ENCODE results near the gene AP1B1. TPM values are rescaled to one million over a fixed set of nuclear protein-coding genes. Genes with fewer than 3 reads are reported as not detected.

The AP1B1 gene
- total and polyA plus RNA-seq, 2 experiments from 2014 or later = 67.4 to 68.2 TPM

DNA sequence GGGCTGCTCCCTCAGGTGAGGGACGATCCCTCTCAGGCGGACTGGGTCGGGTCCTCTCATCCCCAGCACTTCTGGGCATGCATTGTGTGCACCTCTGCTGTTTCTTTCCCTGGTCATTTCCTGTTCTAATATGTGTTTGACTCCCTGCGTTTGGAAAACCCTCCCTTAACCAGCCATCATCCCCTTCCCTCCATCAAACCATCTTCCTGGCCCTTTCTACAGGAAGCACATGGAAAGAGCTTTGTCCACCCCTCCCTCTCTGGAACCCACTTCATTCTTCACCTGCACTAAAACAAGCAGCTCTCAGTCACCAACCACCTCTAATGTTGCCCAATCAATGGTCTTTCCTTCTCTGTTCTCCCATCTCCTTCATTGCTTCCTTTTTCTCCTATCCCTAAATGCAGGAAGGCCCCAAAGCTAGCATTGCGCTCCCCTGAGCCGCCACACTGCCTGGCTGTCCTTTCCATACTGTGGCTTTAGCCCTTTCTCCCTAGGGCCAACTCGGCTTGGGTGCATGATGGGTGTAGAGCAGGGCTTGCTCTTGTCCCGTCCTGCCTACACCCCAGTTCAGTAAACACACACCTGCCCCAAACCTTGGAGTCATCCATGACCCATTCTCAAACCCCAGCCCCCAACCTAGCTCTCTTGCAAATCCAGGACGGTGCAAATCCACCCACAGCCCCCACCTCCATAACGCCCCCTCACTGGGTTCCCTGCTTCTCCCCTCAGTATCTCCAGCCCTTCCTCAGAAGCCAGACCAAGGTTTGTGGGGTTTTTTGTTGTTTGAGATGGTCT, 87.4 kb downstream of the AP1B1 start:
- no peaks in the 10 kb centered on the region for H3K27me3 ChIP-seq
- no peak for TF ChIP-seq CTCF (IDR thresholded peaks at IDR 0.05; ENCODE audit: low read depth, low read length)
- no peaks in the 10 kb centered on the region for H3K4me1 ChIP-seq (ENCODE audit: low read depth)
- peaks cover 40% of the 10 kb centered on the region for H3K36me3 ChIP-seq
- H3K9me3 ChIP-seq (ENCODE audit: low read depth) = no peaks in the 10 kb centered on the region
- H3K27ac ChIP-seq = peak overlapping the region; percentile 63
- DNase-seq (ENCODE audit: low read depth in 1 of 2, low spot score in 1 of 2) = no peak
- no peak overlapping the region for H3K4me3 ChIP-seq

DNA sequence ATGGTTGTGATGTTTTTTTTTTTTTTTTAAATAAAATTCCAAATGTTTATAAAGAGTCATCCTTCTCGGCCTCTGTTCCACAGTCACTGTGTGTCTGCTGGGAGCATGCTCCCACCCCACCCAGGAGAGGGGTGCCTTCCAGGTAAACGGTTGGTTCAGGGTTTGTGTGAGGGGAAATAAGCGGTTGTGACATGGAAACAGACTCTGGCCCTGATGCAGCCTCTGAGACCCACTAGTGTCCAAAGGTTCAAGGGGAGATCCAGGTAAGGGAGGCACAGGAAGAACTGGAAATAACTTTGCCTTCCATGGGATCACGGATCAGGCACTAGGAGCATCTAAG, 87.9 kb downstream of the AP1B1 start:
- DNase-seq (ENCODE audit: low read depth in 1 of 2, low spot score in 1 of 2) = no peak
- TF ChIP-seq CTCF (IDR thresholded peaks at IDR 0.05; ENCODE audit: low read depth, low read length) = no peak
- H3K4me1 ChIP-seq (ENCODE audit: low read depth) = no peaks in the 10 kb centered on the region
- H3K27ac ChIP-seq = peak overlapping the region; percentile 63
- no peaks in the 10 kb centered on the region for H3K9me3 ChIP-seq (ENCODE audit: low read depth)
- no peak overlapping the region for H3K4me3 ChIP-seq
- H3K36me3 ChIP-seq = peaks cover 45% of the 10 kb centered on the region
- H3K27me3 ChIP-seq = no peaks in the 10 kb centered on the region

DNA sequence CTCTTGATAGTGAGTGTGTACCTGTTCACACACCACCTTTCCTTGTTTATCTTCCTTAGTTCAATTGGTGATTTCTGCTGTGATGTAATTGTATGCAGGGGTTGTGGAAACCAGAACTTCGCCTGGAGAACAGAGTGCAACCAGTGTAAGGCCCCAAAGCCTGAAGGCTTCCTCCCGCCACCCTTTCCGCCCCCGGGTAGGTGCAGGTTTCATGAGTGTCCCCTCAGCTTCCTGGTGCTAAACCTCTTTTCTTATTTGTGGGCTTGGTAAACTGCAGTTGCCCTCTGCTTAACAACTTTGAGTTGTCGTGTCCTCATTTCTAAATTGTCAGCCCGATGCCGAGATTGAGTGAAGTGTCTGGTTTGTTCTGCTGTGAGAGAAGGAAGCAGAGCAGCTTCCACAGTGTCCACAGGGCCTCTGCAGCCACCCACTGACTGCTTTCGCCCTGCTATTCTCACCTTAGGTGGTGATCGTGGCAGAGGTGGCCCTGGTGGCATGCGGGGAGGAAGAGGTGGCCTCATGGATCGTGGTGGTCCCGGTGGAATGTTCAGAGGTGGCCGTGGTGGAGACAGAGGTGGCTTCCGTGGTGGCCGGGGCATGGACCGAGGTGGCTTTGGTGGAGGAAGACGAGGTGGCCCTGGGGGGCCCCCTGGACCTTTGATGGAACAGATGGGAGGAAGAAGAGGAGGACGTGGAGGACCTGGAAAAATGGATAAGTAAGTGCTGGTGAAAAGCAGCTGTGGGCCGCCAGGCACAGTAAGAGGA, 89.1 kb downstream of the AP1B1 start:
- Histone ChIP-seq H3K27me3 (no peaks in the 10 kb centered on the region), H3K27ac (peak overlapping the region; percentile 39), H3K4me3 (no peak overlapping the region), H3K9me3 (ENCODE audit: low read depth) (no peaks in the 10 kb centered on the region), H3K36me3 (peaks cover 55% of the 10 kb centered on the region), H3K4me1 (ENCODE audit: low read depth) (no peaks in the 10 kb centered on the region)
- TF ChIP-seq CTCF (IDR thresholded peaks at IDR 0.05; ENCODE audit: low read depth, low read length) = no peak
- no peak for DNase-seq (ENCODE audit: low read depth in 1 of 2, low spot score in 1 of 2)

DNA sequence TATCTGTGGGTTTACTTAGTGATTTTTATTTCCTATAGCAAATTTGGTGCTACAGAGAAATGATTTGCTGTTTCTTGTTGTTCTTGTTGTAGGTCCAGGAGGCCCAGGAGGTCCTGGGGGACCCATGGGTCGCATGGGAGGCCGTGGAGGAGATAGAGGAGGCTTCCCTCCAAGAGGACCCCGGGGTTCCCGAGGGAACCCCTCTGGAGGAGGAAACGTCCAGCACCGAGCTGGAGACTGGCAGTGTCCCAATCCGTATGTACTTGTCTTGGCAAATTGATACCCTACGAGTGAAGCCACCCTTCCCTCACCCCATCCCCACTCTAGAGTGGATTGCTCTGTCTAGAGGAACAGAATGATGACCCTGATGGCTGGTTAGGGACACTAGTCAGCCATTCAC, 89.7 kb downstream of the AP1B1 start:
- H3K27me3 ChIP-seq = no peaks in the 10 kb centered on the region
- TF ChIP-seq CTCF (IDR thresholded peaks at IDR 0.05; ENCODE audit: low read depth, low read length) = no peak
- H3K27ac ChIP-seq = peak overlapping the region; percentile 23
- H3K4me1 ChIP-seq (ENCODE audit: low read depth) = no peaks in the 10 kb centered on the region
- peaks cover 62% of the 10 kb centered on the region for H3K36me3 ChIP-seq
- no peak overlapping the region for H3K4me3 ChIP-seq
- no peak for DNase-seq (ENCODE audit: low read depth in 1 of 2, low spot score in 1 of 2)
- no peaks in the 10 kb centered on the region for H3K9me3 ChIP-seq (ENCODE audit: low read depth)

DNA sequence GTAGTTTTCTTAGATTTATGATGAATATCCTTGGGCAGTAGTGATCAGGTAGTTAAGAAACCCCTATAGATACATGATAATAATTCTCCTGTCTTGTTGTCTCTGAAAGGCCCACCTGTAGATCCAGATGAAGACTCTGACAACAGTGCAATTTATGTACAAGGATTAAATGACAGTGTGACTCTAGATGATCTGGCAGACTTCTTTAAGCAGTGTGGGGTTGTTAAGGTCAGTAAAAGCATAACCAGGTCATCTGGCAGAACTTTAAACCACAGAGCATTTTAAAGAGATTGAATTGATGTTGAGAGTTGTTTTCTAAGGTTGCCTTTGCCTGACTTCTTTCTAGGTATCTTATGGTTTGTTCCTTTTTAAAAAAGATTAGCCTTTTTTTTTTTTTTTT, 96.0 kb downstream of the AP1B1 start:
- H3K4me1 ChIP-seq (ENCODE audit: low read depth) = no peaks in the 10 kb centered on the region
- H3K27me3 ChIP-seq = no peaks in the 10 kb centered on the region
- no peak overlapping the region for H3K27ac ChIP-seq
- TF ChIP-seq CTCF (IDR thresholded peaks at IDR 0.05; ENCODE audit: low read depth, low read length) = no peak
- peaks cover 96% of the 10 kb centered on the region for H3K36me3 ChIP-seq
- no peak for DNase-seq (ENCODE audit: low read depth in 1 of 2, low spot score in 1 of 2)
- H3K4me3 ChIP-seq = no peak overlapping the region
- no peaks in the 10 kb centered on the region for H3K9me3 ChIP-seq (ENCODE audit: low read depth)
